Measurements from ENCODE around the gene ZNF12.
A peak's percentile ranks its signal among the peaks of the same experiment; 100 is the strongest.

The ZNF12 gene

GRCh38 chr7:6647080-6647479 is 59.7 kb downstream of the ZNF12 start:
- ATAC-seq: no peak
- DNase-seq: no peak

- DNase-seq: no peak
- ATAC-seq: no peak
Observed at GRCh38 chr7:6646465-6646864, 60.3 kb downstream of the ZNF12 start.

- no peak for DNase-seq
- no peak for ATAC-seq
Observed at GRCh38 chr7:6644728-6645127, 62.0 kb downstream of the ZNF12 start.

- no peak for DNase-seq
- ATAC-seq: no peak
Observed at GRCh38 chr7:6643915-6644625, 62.7 kb downstream of the ZNF12 start.

- DNase-seq (no peak), ATAC-seq (no peak)
Observed at GRCh38 chr7:6642861-6643640, 63.7 kb downstream of the ZNF12 start.

GRCh38 chr7:6642239-6642839 is 64.4 kb downstream of the ZNF12 start:
- DNase-seq (no peak), ATAC-seq (no peak)

- DNase-seq (no peak), ATAC-seq (no peak)
Observed at GRCh38 chr7:6641305-6642035, 65.3 kb downstream of the ZNF12 start.

- ATAC-seq (peak; percentile 15), DNase-seq (peak; percentile 54)
Observed at GRCh38 chr7:6640246-6640721, 66.5 kb downstream of the ZNF12 start.

GRCh38 chr7:6639627-6640026 is 67.1 kb downstream of the ZNF12 start:
- DNase-seq (no peak), ATAC-seq (no peak)

- ATAC-seq: no peak
- no peak for DNase-seq
Observed at GRCh38 chr7:6639032-6639431, 67.7 kb downstream of the ZNF12 start.

Measured in stimulated activated naive CD8-positive, alpha-beta T cell treated with anti-CD3 and anti-CD28 coated beads, Interleukin-15, Interleukin-2, amounts not matched to agents 100 U/mL and 50 U/mL, for 24 hours (primary cell).